Stomach (tissue), 9 donors: Measurements from ENCODE around the gene UCN3. TPM values are rescaled to one million over a fixed set of nuclear protein-coding genes. Genes with fewer than 3 reads are reported as not detected.

Source experiments
- DNase-seq, 2 donors: peaks; one replicate each; pipeline versions ENCODE4 v3.0.0 to v3.0.0-alpha.2; 2013 to 2019
- H3K27ac ChIP-seq, 5 donors: fragments of 200-600 bp in 4 of 5; sonication (generic) in 4 of 5; one replicate each; pipeline ENCODE4 v1.5.1; 2013 to 2019; ENCODE audit warnings: mild to moderate bottlenecking in 1 of 5, moderate library complexity in 1 of 5
- H3K27me3 ChIP-seq, 3 donors: fragments of 200-600 bp; sonication (generic); one replicate each; pipeline ENCODE4 v1.5.1; 2017 to 2019; ENCODE audit warnings: mixed run types in 1 of 3
- H3K36me3 ChIP-seq, 4 donors: fragments of 200-600 bp; sonication (generic); 1 replicate in 3 of 4; 2 replicates in 1 of 4; pipeline ENCODE4 v1.5.1; 2016 to 2019
- H3K4me1 ChIP-seq, 4 donors: fragments of 200-600 bp; sonication (generic); one replicate each; pipeline ENCODE4 v1.5.1; 2016 to 2019
- H3K4me3 ChIP-seq, 4 donors: fragments of 200-600 bp; sonication (generic) in 3 of 4; one replicate each; pipeline ENCODE4 v1.5.1; 2016 to 2019; ENCODE audit warnings: mild to moderate bottlenecking in 1 of 4
- H3K9me3 ChIP-seq, 4 donors: fragments of 200-600 bp; sonication (generic); one replicate each; pipeline ENCODE4 v1.5.1; 2016 to 2019
- EP300 ChIP-seq: sonication (generic); formaldehyde crosslinking; IDR thresholded peaks from one replicate; pipeline ENCODE4 v1.6.1; 2017; ENCODE audit warnings: antibody characterized with exemption
- POLR2A ChIP-seq, 4 donors: fragments of 450-650 bp; IDR thresholded peaks; one replicate each; pipeline ENCODE4 v1.6.1; 2016; ENCODE audit warnings: antibody characterized with exemption in 4 of 4, control low read depth in 2 of 4, mild to moderate bottlenecking in 1 of 4, moderate library complexity in 1 of 4
- POLR2AphosphoS5 ChIP-seq, 3 donors: sonication (generic); formaldehyde crosslinking; IDR thresholded peaks; one replicate each; pipeline ENCODE4 v1.6.1; 2016; ENCODE audit warnings: antibody characterized with exemption in 3 of 3
- WGBS, 5 donors: extraction: QIAGEN DNeasy Blood & Tissue Kit in 3 of 5; methylation state at CpG; one replicate each; pipeline versions ENCODE4 v1.1.5 to v1.1.7; 2013 to 2018; 5-methylcytosine and 5-hydroxymethylcytosine counted together
- intact Hi-C: fragments of 100-400 bp; cut with DNase I; formaldehyde crosslinking; loops from one replicate; pipeline ENCODE4 v1.15.1; 2023; ENCODE audit warnings: low total_unique reads
- polyA plus RNA-seq, 3 donors: library from polyadenylated mRNA; stranded (reverse); fragments of 200-250 nt; gene quantifications; one replicate each; pipeline ENCODE4 v1.2.3, GENCODE V29; 2013
- total RNA-seq, 5 donors: library from RNA; depleted of rRNA; stranded (reverse); fragments of >200 nt; gene quantifications; one replicate each; pipeline versions ENCODE4 v1.1.0 to v1.2.3, GENCODE V29; 2014 to 2016
- TF ChIP-seq, protein P1 (sequence below), 7 experiments: fragments of 450-650 bp in 4 of 7; fragments of 200-600 bp in 3 of 7; sonication (generic) in 3 of 7; IDR thresholded peaks; one replicate each; pipeline ENCODE4 v1.5.1; 2016 to 2019; ENCODE audit warnings: antibody characterized with exemption in 7 of 7, control low read depth in 2 of 7, mild to moderate bottlenecking in 1 of 7
- donor health status: healthy with polysubstance abuse.
- donor health status: Bipolar disorder and iron deficiency.
- donor health status: healthy.

UCN3 gene
- total and polyA plus RNA-seq, 8 donors = 0.13 to 0.37 (median 0.25) TPM; not detected in 5

- no peaks in the 10 kb centered on the region for H3K9me3 ChIP-seq
- WGBS, 5 donors = 48 to 72% (median 64%) methylated on average over 2 of the region's 2 CpGs
- H3K4me1 ChIP-seq = no peaks in the 10 kb centered on the region
- no peak overlapping the region for H3K4me3 ChIP-seq
- H3K27me3 ChIP-seq = no peaks in the 10 kb centered on the region
- no peaks in the 10 kb centered on the region for H3K36me3 ChIP-seq
- intact Hi-C loops = no loop called here
- no peak for DNase-seq
- TF ChIP-seq EP300 (no peak), POLR2AphosphoS5 (IDR thresholded peaks at IDR 0.05) (no peak), POLR2A (IDR thresholded peaks at IDR 0.05) (no peak)
- TF ChIP-seq, protein P1, sequence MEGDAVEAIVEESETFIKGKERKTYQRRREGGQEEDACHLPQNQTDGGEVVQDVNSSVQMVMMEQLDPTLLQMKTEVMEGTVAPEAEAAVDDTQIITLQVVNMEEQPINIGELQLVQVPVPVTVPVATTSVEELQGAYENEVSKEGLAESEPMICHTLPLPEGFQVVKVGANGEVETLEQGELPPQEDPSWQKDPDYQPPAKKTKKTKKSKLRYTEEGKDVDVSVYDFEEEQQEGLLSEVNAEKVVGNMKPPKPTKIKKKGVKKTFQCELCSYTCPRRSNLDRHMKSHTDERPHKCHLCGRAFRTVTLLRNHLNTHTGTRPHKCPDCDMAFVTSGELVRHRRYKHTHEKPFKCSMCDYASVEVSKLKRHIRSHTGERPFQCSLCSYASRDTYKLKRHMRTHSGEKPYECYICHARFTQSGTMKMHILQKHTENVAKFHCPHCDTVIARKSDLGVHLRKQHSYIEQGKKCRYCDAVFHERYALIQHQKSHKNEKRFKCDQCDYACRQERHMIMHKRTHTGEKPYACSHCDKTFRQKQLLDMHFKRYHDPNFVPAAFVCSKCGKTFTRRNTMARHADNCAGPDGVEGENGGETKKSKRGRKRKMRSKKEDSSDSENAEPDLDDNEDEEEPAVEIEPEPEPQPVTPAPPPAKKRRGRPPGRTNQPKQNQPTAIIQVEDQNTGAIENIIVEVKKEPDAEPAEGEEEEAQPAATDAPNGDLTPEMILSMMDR (IDR thresholded peaks at IDR 0.05) = no peak
- no peak overlapping the region for H3K27ac ChIP-seq
Observed at GRCh38 chr10:5349362-5349761, 15.4 kb upstream of the UCN3 start.

DNA sequence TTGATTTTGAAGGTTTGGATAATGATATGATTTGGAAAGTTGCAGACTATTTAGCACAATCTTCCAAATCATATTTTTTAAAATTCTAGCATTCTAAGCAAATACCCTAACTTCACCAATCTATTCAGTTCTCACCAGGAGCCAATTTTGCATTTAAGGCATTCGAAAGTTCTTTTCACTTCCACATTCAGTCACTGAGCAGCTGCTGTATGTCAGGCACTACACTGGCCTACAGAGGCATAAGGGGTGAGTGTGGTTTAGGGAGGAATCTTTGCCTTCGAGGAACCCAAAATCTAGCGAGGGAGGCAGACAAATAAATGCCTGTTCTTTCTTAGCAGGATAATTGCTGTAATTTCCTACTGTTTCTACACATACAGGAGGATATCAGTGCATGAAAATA is 10.7 kb upstream of the UCN3 start:
- H3K27me3 ChIP-seq = no peaks in the 10 kb centered on the region
- no peak overlapping the region for H3K4me3 ChIP-seq
- no peak for TF ChIP-seq EP300
- TF ChIP-seq POLR2AphosphoS5 (IDR thresholded peaks at IDR 0.05) = no peak
- TF ChIP-seq POLR2A (IDR thresholded peaks at IDR 0.05) = no peak
- TF ChIP-seq, protein P1 (IDR thresholded peaks at IDR 0.05) = no peak
- H3K9me3 ChIP-seq = no peaks in the 10 kb centered on the region
- WGBS, 5 donors = 52 to 80% (median 63%) methylated on average over 3 of the region's 3 CpGs
- no peak for DNase-seq
- H3K36me3 ChIP-seq = no peaks in the 10 kb centered on the region
- H3K4me1 ChIP-seq = no peaks in the 10 kb centered on the region
- H3K27ac ChIP-seq = no peak overlapping the region
- intact Hi-C loops = no loop called here

DNA sequence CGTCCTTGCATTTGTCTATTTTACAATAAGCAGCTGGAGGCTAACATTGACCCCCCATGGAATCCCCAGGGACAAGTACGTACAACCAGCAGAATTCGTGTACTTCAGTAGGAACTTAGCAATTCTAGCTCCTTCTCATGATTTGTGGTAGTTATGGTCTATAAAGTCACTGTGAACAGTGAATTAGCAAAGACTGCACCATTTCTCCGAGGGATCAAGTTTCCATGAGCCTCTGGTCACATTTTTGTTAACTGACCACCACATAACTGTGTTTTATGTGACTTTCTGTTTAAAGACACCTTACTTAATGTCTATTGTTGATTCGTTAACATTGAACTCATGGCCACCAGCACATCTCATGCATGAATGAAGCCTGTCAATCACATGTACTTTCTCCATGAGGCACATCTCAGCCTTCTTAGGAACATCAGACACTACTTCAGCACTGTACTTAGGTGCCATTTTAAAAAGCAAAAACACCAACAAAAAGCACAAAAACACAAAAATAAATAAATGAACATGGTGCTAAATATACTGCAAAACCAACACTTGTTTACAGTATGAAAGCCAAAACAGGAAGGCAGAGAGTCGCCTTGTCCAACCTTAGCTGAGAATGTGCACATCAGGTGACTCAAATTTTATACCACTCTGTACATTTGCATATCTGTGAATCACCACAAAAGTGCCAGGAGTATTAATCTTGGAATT is 9.0 kb upstream of the UCN3 start:
- no peaks in the 10 kb centered on the region for H3K4me1 ChIP-seq
- intact Hi-C loops = no loop called here
- H3K27me3 ChIP-seq = no peaks in the 10 kb centered on the region
- WGBS, 5 donors = 86 to 93% (median 89%) methylated on average over 6 of the region's 6 CpGs
- H3K4me3 ChIP-seq = no peak overlapping the region
- no peak for TF ChIP-seq EP300
- TF ChIP-seq, protein P1 (IDR thresholded peaks at IDR 0.05) = no peak
- TF ChIP-seq POLR2AphosphoS5 (IDR thresholded peaks at IDR 0.05) = no peak
- TF ChIP-seq POLR2A (IDR thresholded peaks at IDR 0.05) = no peak
- H3K9me3 ChIP-seq = no peaks in the 10 kb centered on the region
- DNase-seq = no peak
- H3K36me3 ChIP-seq = no peaks in the 10 kb centered on the region
- no peak overlapping the region for H3K27ac ChIP-seq

DNA sequence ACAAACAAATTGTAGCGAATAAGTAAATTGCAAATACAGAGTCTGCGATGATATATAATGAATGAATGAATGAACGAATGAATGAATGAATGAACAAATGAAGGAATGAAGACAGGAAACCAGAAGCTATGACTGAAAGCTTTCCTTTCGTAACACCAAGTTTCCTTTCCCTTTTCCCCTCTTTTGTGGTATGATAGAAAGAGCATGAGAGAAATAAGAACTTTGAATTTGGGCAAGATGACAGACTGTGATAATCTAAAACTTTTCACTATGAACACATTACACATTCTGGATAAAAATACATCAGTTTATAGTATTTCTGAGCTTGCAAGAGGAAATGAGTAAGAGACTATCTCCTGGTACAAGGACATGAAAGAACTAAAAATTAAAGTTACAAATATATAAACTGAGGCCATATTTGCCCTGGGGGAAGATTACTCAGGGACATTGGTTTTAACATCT is 8.4 kb upstream of the UCN3 start:
- DNase-seq = no peak
- TF ChIP-seq EP300 (no peak), POLR2A (IDR thresholded peaks at IDR 0.05) (no peak), POLR2AphosphoS5 (IDR thresholded peaks at IDR 0.05) (no peak)
- TF ChIP-seq, protein P1 (IDR thresholded peaks at IDR 0.05) = no peak
- Histone ChIP-seq H3K4me3 (no peak overlapping the region), H3K4me1 (no peaks in the 10 kb centered on the region), H3K27me3 (no peaks in the 10 kb centered on the region), H3K9me3 (no peaks in the 10 kb centered on the region), H3K36me3 (no peaks in the 10 kb centered on the region), H3K27ac (no peak overlapping the region)
- WGBS, 5 donors = 75 to 90% (median 83%) methylated on average over 4 of the region's 4 CpGs
- intact Hi-C loops = no loop called here
